SK-N-SH treated with all-trans-retinoic acid at 6 μM for 48 hours (cell line): ENCODE results near the gene CDK14.

Experiments
- ATAC-seq: fragments of 200-7000 bp; cut with Tn5 transposase; 3 replicates; pipeline ENCODE4 v1.9.1; 2020; ENCODE audit warnings: mild to moderate bottlenecking, moderate library complexity
- ARNTL ChIP-seq: fragments of 450-650 bp; formaldehyde crosslinking; IDR thresholded peaks from 2 replicates; pipeline ENCODE4 v1.5.0; 2020; ENCODE audit warnings: low read depth, mild to moderate bottlenecking, moderate library complexity, borderline replicate concordance
- BACH2 ChIP-seq: fragments of 250-450 bp; sonication (Bioruptor Pico); IDR thresholded peaks from 2 replicates; pipeline ENCODE4 v1.9.0; 2021; ENCODE audit warnings: mild to moderate bottlenecking, borderline replicate concordance
- CSDC2 ChIP-seq: fragments of 250-450 bp; sonication (Bioruptor Pico); IDR thresholded peaks from 2 replicates; pipeline ENCODE4 v1.5.0; 2020; ENCODE audit warnings: mild to moderate bottlenecking, moderate library complexity
- ESRRG ChIP-seq: fragments of 250-450 bp; sonication (Bioruptor Pico); IDR thresholded peaks from 2 replicates; pipeline ENCODE4 v1.6.1; 2021; ENCODE audit warnings: mild to moderate bottlenecking
- ISL1 ChIP-seq: fragments of 250-450 bp; sonication (Bioruptor Pico); IDR thresholded peaks from 2 replicates; pipeline ENCODE4 v2.1.2; 2022; ENCODE audit warnings: mild to moderate bottlenecking, moderate library complexity
- OSR1 ChIP-seq: fragments of 250-450 bp; sonication (Bioruptor Pico); IDR thresholded peaks from 2 replicates; pipeline ENCODE4 v1.8.0; 2022; ENCODE audit warnings: moderate library complexity, mild to moderate bottlenecking, inconsistent platforms
- PPARA ChIP-seq: fragments of 250-450 bp; sonication (Bioruptor Pico); IDR thresholded peaks from 2 replicates; pipeline ENCODE4 v1.5.0; 2020; ENCODE audit warnings: mild to moderate bottlenecking, borderline replicate concordance
- RARB ChIP-seq: fragments of 250-450 bp; sonication (Bioruptor Pico); IDR thresholded peaks from 2 replicates; pipeline ENCODE4 v1.8.0; 2021; ENCODE audit warnings: mild to moderate bottlenecking, moderate library complexity
- SNAI2 ChIP-seq: fragments of 250-450 bp; sonication (Bioruptor Pico); IDR thresholded peaks from 2 replicates; pipeline ENCODE4 v1.5.0; 2020; ENCODE audit warnings: mild to moderate bottlenecking, moderate library complexity
- TCF4 ChIP-seq: fragments of 250-450 bp; sonication (Bioruptor Pico); IDR thresholded peaks from 2 replicates; pipeline ENCODE4 v1.8.0; 2021; ENCODE audit warnings: mild to moderate bottlenecking, moderate library complexity, borderline replicate concordance
- TOX ChIP-seq: fragments of 250-450 bp; sonication (Bioruptor Pico); IDR thresholded peaks from 2 replicates; pipeline ENCODE4 v1.8.0; 2021; ENCODE audit warnings: mild to moderate bottlenecking, moderate library complexity, borderline replicate concordance
- ZFP3 ChIP-seq: fragments of 250-450 bp; sonication (Bioruptor Pico); IDR thresholded peaks from 2 replicates; pipeline ENCODE4 v1.5.0; 2020; ENCODE audit warnings: mild to moderate bottlenecking, moderate library complexity
- ZFP30 ChIP-seq: fragments of 450-650 bp; formaldehyde crosslinking; IDR thresholded peaks from 2 replicates; pipeline ENCODE4 v1.5.0; 2022; ENCODE audit warnings: mild to moderate bottlenecking, moderate library complexity
- ZNF565 ChIP-seq: fragments of 450-650 bp; formaldehyde crosslinking; conservative IDR thresholded peaks from 2 replicates; pipeline ENCODE4 v1.5.0; 2020; ENCODE audit warnings: low read depth, mild to moderate bottlenecking, moderate library complexity
- ZNF8 ChIP-seq: fragments of 450-650 bp; formaldehyde crosslinking; IDR thresholded peaks from 2 replicates; pipeline ENCODE4 v1.5.0; 2020; ENCODE audit warnings: mild to moderate bottlenecking, moderate library complexity
- TF ChIP-seq, protein P1 (sequence below): fragments of 250-450 bp; sonication (Bioruptor Pico); IDR thresholded peaks from 2 replicates; pipeline ENCODE4 v1.5.1; 2021; ENCODE audit warnings: mild to moderate bottlenecking, moderate library complexity
- TF ChIP-seq, protein P2 (sequence below): fragments of 250-450 bp; sonication (Bioruptor Pico); IDR thresholded peaks from 2 replicates; pipeline ENCODE4 v1.8.0; 2021; ENCODE audit warnings: low read depth, mild to moderate bottlenecking, moderate library complexity, borderline replicate concordance
- TF ChIP-seq, protein P3 (sequence below): fragments of 250-450 bp; sonication (Bioruptor Pico); IDR thresholded peaks from 2 replicates; pipeline ENCODE4 v1.5.0; 2020; ENCODE audit warnings: mild to moderate bottlenecking, moderate library complexity
- TF ChIP-seq, protein P4 (sequence below): fragments of 250-450 bp; sonication (Bioruptor Pico); IDR thresholded peaks from 2 replicates; pipeline ENCODE4 v1.5.1; 2020; ENCODE audit warnings: low read depth, mild to moderate bottlenecking, moderate library complexity
- TF ChIP-seq, protein P5 (sequence below): fragments of 250-450 bp; sonication (Bioruptor Pico); IDR thresholded peaks from 2 replicates; pipeline ENCODE4 v1.8.0; 2020; ENCODE audit warnings: mild to moderate bottlenecking, moderate library complexity, borderline replicate concordance

CDK14 gene

DNA sequence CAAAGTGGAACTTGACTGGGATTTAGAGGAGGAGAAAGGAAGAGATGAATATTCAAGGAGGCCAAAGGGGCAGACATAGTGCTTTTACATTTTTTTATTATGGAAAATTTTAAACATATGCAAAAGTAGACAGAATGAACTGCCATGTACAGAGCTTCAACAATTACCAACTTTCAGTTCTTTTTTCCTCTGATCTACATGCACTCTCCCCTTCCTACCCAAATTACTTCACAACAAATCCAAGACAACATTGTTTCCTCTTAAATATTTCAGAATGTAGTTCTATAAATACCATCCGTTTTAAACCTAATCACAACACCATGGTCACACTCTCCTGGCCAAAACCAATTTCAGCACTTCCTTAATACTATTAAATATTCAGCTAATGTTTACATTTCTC lies 584.6 kb downstream of the CDK14 start:
- TF ChIP-seq ARNTL (CRISPR knock-in tag) = no peak
- TF ChIP-seq, protein P1, sequence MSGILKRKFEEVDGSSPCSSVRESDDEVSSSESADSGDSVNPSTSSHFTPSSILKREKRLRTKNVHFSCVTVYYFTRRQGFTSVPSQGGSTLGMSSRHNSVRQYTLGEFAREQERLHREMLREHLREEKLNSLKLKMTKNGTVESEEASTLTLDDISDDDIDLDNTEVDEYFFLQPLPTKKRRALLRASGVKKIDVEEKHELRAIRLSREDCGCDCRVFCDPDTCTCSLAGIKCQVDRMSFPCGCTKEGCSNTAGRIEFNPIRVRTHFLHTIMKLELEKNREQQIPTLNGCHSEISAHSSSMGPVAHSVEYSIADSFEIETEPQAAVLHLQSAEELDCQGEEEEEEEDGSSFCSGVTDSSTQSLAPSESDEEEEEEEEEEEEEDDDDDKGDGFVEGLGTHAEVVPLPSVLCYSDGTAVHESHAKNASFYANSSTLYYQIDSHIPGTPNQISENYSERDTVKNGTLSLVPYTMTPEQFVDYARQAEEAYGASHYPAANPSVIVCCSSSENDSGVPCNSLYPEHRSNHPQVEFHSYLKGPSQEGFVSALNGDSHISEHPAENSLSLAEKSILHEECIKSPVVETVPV (CRISPR knock-in tag) = no peak
- no peak for TF ChIP-seq ZFP30 (CRISPR knock-in tag)
- no peak for TF ChIP-seq CSDC2
- no peak for TF ChIP-seq TCF4 (CRISPR knock-in tag)
- no peak for TF ChIP-seq SNAI2
- no peak for TF ChIP-seq ESRRG (CRISPR knock-in tag)
- TF ChIP-seq, protein P2, sequence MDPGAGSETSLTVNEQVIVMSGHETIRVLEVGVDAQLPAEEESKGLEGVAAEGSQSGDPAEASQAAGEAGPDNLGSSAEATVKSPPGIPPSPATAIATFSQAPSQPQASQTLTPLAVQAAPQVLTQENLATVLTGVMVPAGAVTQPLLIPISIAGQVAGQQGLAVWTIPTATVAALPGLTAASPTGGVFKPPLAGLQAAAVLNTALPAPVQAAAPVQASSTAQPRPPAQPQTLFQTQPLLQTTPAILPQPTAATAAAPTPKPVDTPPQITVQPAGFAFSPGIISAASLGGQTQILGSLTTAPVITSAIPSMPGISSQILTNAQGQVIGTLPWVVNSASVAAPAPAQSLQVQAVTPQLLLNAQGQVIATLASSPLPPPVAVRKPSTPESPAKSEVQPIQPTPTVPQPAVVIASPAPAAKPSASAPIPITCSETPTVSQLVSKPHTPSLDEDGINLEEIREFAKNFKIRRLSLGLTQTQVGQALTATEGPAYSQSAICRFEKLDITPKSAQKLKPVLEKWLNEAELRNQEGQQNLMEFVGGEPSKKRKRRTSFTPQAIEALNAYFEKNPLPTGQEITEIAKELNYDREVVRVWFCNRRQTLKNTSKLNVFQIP = no peak
- TF ChIP-seq ZNF565 (CRISPR knock-in tag) = no peak
- TF ChIP-seq OSR1 (CRISPR knock-in tag) = no peak
- ATAC-seq = no peak

DNA sequence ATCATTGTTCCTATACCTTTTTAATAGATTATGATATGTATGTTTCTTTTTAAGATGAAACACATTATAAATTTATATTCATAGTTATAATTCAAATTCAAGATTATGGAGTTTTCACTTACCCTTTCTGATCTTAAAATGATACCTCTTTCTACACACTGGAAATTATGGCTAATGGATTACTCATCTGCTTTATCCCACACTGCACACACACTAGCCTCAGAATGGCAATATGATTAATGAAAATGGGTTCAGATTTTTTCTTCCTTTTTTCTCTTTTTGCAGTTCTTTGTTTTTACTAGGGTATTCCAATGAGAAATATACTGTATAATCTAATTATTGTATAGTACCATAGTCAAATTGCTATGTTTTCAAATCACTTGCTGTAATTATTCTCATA lies 585.8 kb downstream of the CDK14 start:
- ATAC-seq = no peak
- TF ChIP-seq, protein P3, sequence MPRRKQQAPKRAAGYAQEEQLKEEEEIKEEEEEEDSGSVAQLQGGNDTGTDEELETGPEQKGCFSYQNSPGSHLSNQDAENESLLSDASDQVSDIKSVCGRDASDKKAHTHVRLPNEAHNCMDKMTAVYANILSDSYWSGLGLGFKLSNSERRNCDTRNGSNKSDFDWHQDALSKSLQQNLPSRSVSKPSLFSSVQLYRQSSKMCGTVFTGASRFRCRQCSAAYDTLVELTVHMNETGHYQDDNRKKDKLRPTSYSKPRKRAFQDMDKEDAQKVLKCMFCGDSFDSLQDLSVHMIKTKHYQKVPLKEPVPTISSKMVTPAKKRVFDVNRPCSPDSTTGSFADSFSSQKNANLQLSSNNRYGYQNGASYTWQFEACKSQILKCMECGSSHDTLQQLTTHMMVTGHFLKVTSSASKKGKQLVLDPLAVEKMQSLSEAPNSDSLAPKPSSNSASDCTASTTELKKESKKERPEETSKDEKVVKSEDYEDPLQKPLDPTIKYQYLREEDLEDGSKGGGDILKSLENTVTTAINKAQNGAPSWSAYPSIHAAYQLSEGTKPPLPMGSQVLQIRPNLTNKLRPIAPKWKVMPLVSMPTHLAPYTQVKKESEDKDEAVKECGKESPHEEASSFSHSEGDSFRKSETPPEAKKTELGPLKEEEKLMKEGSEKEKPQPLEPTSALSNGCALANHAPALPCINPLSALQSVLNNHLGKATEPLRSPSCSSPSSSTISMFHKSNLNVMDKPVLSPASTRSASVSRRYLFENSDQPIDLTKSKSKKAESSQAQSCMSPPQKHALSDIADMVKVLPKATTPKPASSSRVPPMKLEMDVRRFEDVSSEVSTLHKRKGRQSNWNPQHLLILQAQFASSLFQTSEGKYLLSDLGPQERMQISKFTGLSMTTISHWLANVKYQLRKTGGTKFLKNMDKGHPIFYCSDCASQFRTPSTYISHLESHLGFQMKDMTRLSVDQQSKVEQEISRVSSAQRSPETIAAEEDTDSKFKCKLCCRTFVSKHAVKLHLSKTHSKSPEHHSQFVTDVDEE (CRISPR knock-in tag) = no peak
- TF ChIP-seq, protein P4, sequence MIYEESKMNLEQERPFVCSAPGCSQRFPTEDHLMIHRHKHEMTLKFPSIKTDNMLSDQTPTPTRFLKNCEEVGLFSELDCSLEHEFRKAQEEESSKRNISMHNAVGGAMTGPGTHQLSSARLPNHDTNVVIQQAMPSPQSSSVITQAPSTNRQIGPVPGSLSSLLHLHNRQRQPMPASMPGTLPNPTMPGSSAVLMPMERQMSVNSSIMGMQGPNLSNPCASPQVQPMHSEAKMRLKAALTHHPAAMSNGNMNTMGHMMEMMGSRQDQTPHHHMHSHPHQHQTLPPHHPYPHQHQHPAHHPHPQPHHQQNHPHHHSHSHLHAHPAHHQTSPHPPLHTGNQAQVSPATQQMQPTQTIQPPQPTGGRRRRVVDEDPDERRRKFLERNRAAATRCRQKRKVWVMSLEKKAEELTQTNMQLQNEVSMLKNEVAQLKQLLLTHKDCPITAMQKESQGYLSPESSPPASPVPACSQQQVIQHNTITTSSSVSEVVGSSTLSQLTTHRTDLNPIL = no peak
- TF ChIP-seq ARNTL (CRISPR knock-in tag) (no peak), PPARA (no peak), ESRRG (CRISPR knock-in tag) (no peak), ZNF565 (CRISPR knock-in tag) (no peak), BACH2 (CRISPR knock-in tag) (no peak), ISL1 (CRISPR knock-in tag) (no peak), ZNF8 (CRISPR knock-in tag) (no peak), OSR1 (CRISPR knock-in tag) (no peak), RARB (no peak), ZFP3 (CRISPR knock-in tag) (no peak), TOX (no peak), ZFP30 (CRISPR knock-in tag) (no peak), CSDC2 (no peak)
- TF ChIP-seq, protein P1 (CRISPR knock-in tag) = no peak
- TF ChIP-seq, protein P5, sequence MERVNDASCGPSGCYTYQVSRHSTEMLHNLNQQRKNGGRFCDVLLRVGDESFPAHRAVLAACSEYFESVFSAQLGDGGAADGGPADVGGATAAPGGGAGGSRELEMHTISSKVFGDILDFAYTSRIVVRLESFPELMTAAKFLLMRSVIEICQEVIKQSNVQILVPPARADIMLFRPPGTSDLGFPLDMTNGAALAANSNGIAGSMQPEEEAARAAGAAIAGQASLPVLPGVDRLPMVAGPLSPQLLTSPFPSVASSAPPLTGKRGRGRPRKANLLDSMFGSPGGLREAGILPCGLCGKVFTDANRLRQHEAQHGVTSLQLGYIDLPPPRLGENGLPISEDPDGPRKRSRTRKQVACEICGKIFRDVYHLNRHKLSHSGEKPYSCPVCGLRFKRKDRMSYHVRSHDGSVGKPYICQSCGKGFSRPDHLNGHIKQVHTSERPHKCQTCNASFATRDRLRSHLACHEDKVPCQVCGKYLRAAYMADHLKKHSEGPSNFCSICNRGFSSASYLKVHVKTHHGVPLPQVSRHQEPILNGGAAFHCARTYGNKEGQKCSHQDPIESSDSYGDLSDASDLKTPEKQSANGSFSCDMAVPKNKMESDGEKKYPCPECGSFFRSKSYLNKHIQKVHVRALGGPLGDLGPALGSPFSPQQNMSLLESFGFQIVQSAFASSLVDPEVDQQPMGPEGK (CRISPR knock-in tag) = no peak
- TF ChIP-seq, protein P2 = no peak
